ENCODE results near the gene STARD10.
A peak's percentile ranks its signal among the peaks of the same experiment; 100 is the strongest.
"Not testable (repeated sequence)": the region's sequence is repeated elsewhere in the genome, so short reads cannot be mapped to it uniquely, and the experiment has no call there.

The STARD10 gene

GRCh38 chr11:72807792-72808191, 13.9 kb upstream of the STARD10 start:
- DNase-seq (ENCODE audit: low read depth in 2 of 2): no peak

- DNase-seq (ENCODE audit: low read depth in 2 of 2): no peak
These were observed 13.3 kb upstream of the STARD10 start for GRCh38 chr11:72807021-72807693.

GRCh38 chr11:72806378-72806777, 12.5 kb upstream of the STARD10 start:
- not testable (repeated sequence) for DNase-seq (ENCODE audit: low read depth in 2 of 2)

- no peak for DNase-seq (ENCODE audit: low read depth in 2 of 2)
These were observed 11.4 kb upstream of the STARD10 start for GRCh38 chr11:72805216-72805615.

- DNase-seq (ENCODE audit: low read depth in 2 of 2): no peak
These were observed 9.0 kb upstream of the STARD10 start for GRCh38 chr11:72802822-72803221.

- DNase-seq (ENCODE audit: low read depth in 2 of 2): no peak
These were observed 5.6 kb upstream of the STARD10 start for GRCh38 chr11:72799441-72799840.

- DNase-seq (ENCODE audit: low read depth in 2 of 2): no peak
These were observed 4.5 kb upstream of the STARD10 start for GRCh38 chr11:72798361-72798760.

GRCh38 chr11:72793076-72793424, 797 bp downstream of the STARD10 start:
- no peak for DNase-seq (ENCODE audit: low read depth in 2 of 2)

- DNase-seq (ENCODE audit: low read depth in 2 of 2): no peak
These were observed 1.3 kb downstream of the STARD10 start for GRCh38 chr11:72792437-72793021.

GRCh38 chr11:72791228-72791627, 2.6 kb downstream of the STARD10 start:
- not testable (repeated sequence) for DNase-seq (ENCODE audit: low read depth in 2 of 2)

GRCh38 chr11:72789493-72790131, 4.2 kb downstream of the STARD10 start:
- DNase-seq (ENCODE audit: low read depth in 2 of 2): no peak

- no peak for DNase-seq (ENCODE audit: low read depth in 2 of 2)
These were observed 5.6 kb downstream of the STARD10 start for GRCh38 chr11:72788241-72788640.

GRCh38 chr11:72787216-72788104, 6.4 kb downstream of the STARD10 start:
- DNase-seq (ENCODE audit: low read depth in 2 of 2): no peak

- no peak for DNase-seq (ENCODE audit: low read depth in 2 of 2)
These were observed 7.3 kb downstream of the STARD10 start for GRCh38 chr11:72786305-72787215.

GRCh38 chr11:72784662-72785061, 9.2 kb downstream of the STARD10 start:
- DNase-seq (ENCODE audit: low read depth in 2 of 2): no peak

- DNase-seq (ENCODE audit: low read depth in 2 of 2): no peak
These were observed 10.5 kb downstream of the STARD10 start for GRCh38 chr11:72783144-72783905.

- DNase-seq (ENCODE audit: low read depth in 2 of 2): no peak
These were observed 11.5 kb downstream of the STARD10 start for GRCh38 chr11:72782081-72782920.

GRCh38 chr11:72781313-72782080, 12.3 kb downstream of the STARD10 start:
- peak; percentile 23 to 62 for DNase-seq (ENCODE audit: low read depth in 2 of 2)

- no peak for DNase-seq (ENCODE audit: low read depth in 2 of 2)
These were observed 12.9 kb downstream of the STARD10 start for GRCh38 chr11:72781063-72781312.

All from stimulated activated CD8-positive, alpha-beta memory T cell treated with anti-CD3 and anti-CD28 coated beads, Interleukin-7, amount 100 ng/mL, for 4 hours (primary cell).